Epithelial cell of proximal tubule (primary cell): ENCODE data around the gene KRTAP10-4. TPM values are rescaled to one million over a fixed set of nuclear protein-coding genes. Genes with fewer than 3 reads are reported as not detected.

Source experiments
- DNase-seq: peaks from one replicate; pipeline ENCODE4 v3.0.0-alpha.2; 2011; ENCODE audit warnings: low read depth
- H3K4me3 ChIP-seq: 2 replicates; pipeline ENCODE4 v1.5.1; 2011; ENCODE audit warnings: low read depth, mild to moderate bottlenecking, low read length
- CTCF ChIP-seq: conservative IDR thresholded peaks from 2 replicates; pipeline ENCODE4 v1.5.1; 2012; ENCODE audit warnings: low read depth, mild to moderate bottlenecking, low read length
- total RNA-seq: library from RNA; depleted of rRNA; stranded (reverse); fragments of >200 nt; gene quantifications from 2 replicates; pipeline ENCODE4 v1.2.3, GENCODE V29; 2015

The KRTAP10-4 gene
- total RNA-seq, 1 donor from 2014 or later: not detected

DNA sequence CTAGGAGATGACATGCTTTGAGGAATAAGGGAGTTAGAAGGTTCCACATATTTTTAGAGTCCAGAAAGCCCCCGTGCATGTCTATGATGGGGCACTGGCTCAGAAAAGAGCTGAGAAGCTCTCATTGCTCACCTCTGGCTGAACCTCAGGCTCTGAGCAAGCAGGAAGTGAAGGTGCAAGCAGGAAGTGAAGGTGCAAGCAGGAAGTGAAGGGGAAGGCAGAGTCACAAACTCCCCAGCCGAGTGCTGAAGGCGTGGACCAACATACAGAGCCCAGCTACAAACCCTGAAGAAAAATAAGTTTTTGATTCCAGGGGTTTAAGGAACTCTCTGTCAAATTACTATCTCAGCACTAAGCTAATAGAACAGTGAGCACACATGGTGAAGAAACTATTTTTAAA lies 45.4 kb downstream of the KRTAP10-4 start:
- H3K4me3 ChIP-seq: no peak overlapping the region
- DNase-seq: no peak
- no peak for TF ChIP-seq CTCF

- DNase-seq: no peak
- TF ChIP-seq CTCF: no peak
- H3K4me3 ChIP-seq: no peak overlapping the region
Observed at GRCh38 chr21:44619886-44620285, 46.4 kb downstream of the KRTAP10-4 start.

GRCh38 chr21:44623575-44623974 lies 50.0 kb downstream of the KRTAP10-4 start:
- TF ChIP-seq CTCF: no peak
- H3K4me3 ChIP-seq: no peak overlapping the region
- DNase-seq: no peak

Other genes starting within 250 kb of the KRTAP10-4 start
- gene CFAP410, start 234.3 kb upstream of the KRTAP10-4 start, total RNA-seq: 11.2 and 11.4 TPM in 2 replicates
- gene TRPM2, start 220.1 kb upstream of the KRTAP10-4 start, total RNA-seq: 0.52 and 1.7 TPM in 2 replicates
- 1.0 and 3.0 TPM in 2 replicates for gene LRRC3, start 118.2 kb upstream of the KRTAP10-4 start, total RNA-seq
- gene KRTAP10-1, start 33.5 kb upstream of the KRTAP10-4 start, total RNA-seq: not detected in 2 replicates
- gene KRTAP10-2, start 22.2 kb upstream of the KRTAP10-4 start, total RNA-seq: not detected in 2 replicates
- gene KRTAP10-3, start 14.9 kb upstream of the KRTAP10-4 start, total RNA-seq: not detected in 2 replicates
- gene KRTAP10-5, start 6.9 kb downstream of the KRTAP10-4 start, total RNA-seq: not detected in 2 replicates
- gene KRTAP10-6, start 18.8 kb downstream of the KRTAP10-4 start, total RNA-seq: not detected in 2 replicates
- gene KRTAP10-7, start 26.9 kb downstream of the KRTAP10-4 start, total RNA-seq: not detected in 2 replicates
- gene KRTAP10-8, start 38.4 kb downstream of the KRTAP10-4 start, total RNA-seq: not detected in 2 replicates
- gene KRTAP10-9, start 53.4 kb downstream of the KRTAP10-4 start, total RNA-seq: not detected in 2 replicates
- gene KRTAP10-10, start 63.6 kb downstream of the KRTAP10-4 start, total RNA-seq: not detected in 2 replicates
- not detected in 2 replicates for gene KRTAP10-11, start 72.7 kb downstream of the KRTAP10-4 start, total RNA-seq
- gene KRTAP12-4, start 80.9 kb downstream of the KRTAP10-4 start, total RNA-seq: not detected in 2 replicates
- not detected in 2 replicates for gene KRTAP12-3, start 84.2 kb downstream of the KRTAP10-4 start, total RNA-seq
- not detected in 2 replicates for gene KRTAP12-2, start 93.2 kb downstream of the KRTAP10-4 start, total RNA-seq
- not detected in 2 replicates for gene KRTAP12-1, start 108.4 kb downstream of the KRTAP10-4 start, total RNA-seq
- gene KRTAP10-12, start 123.4 kb downstream of the KRTAP10-4 start, total RNA-seq: not detected in 2 replicates
- gene TSPEAR, start 137.8 kb downstream of the KRTAP10-4 start, total RNA-seq: not detected in 2 replicates
- gene UBE2G2, start 228.1 kb downstream of the KRTAP10-4 start, total RNA-seq: 29.6 and 47.2 TPM in 2 replicates
- 58.7 and 86.0 TPM in 2 replicates for gene SUMO3, start 244.3 kb downstream of the KRTAP10-4 start, total RNA-seq